Panc1 (cell line): Measurements from ENCODE around the gene FLG2. TPM values are rescaled to one million over a fixed set of nuclear protein-coding genes. Genes with fewer than 3 reads are reported as not detected.

Experiments used
- ATAC-seq: fragments of 200-7000 bp; cut with Tn5 transposase; 2 replicates; pipeline ENCODE4 v1.9.1; 2020; ENCODE audit warnings: mild to moderate bottlenecking, moderate library complexity
- Bru-seq: library from RNA; stranded (reverse); fragments of 400-500 nt; gene quantifications from one replicate; lab custom pipeline; 2021; lab: Mats Ljungman, UMichigan
- BruChase-seq, 2 experiments: library from RNA; stranded (reverse); fragments of 400-500 nt; gene quantifications; one replicate each; lab custom pipeline; 2021; lab: Mats Ljungman, UMichigan
- BruUV-seq: library from RNA; stranded (reverse); fragments of 400-500 nt; replicated peaks from 2 replicates; lab custom pipeline; 2021; lab: Mats Ljungman, UMichigan
- CTCF ChIA-PET: fragments of 300-600 bp; sonication (Branson Sonifier 250); formaldehyde crosslinking; loops from one replicate; lab custom pipeline; 2022; ENCODE audit warnings: antibody characterized with exemption; lab: Charles Lee
- POLR2A ChIA-PET: fragments of 300-600 bp; sonication (Branson Sonifier 250); formaldehyde crosslinking; loops from one replicate; lab custom pipeline; 2022; ENCODE audit warnings: antibody characterized with exemption; lab: Charles Lee
- DNase-seq: peaks from one replicate; pipeline ENCODE4 v3.0.0-alpha.2; 2010; ENCODE audit warnings: low read depth, low spot score
- H3K27ac ChIP-seq: 2 replicates; pipeline ENCODE4 v1.5.1; 2011; ENCODE audit warnings: mild to moderate bottlenecking, low read length, inconsistent platforms
- H3K27me3 ChIP-seq: fragments of 200-500 bp; sonication (Bioruptor generic); 2 replicates; pipeline ENCODE4 v1.6.0; 2014; ENCODE audit warnings: low read length, inconsistent platforms; ENCODE audit not compliant: control insufficient read depth, insufficient read depth
- H3K36me3 ChIP-seq: fragments of 200-500 bp; sonication (Bioruptor generic); 2 replicates; pipeline ENCODE4 v1.5.1; 2014; ENCODE audit warnings: inconsistent platforms, mild to moderate bottlenecking, low read length, moderate library complexity; ENCODE audit not compliant: control insufficient read depth, insufficient read depth
- H3K4me1 ChIP-seq: 2 replicates; pipeline ENCODE4 v1.5.1; 2011; ENCODE audit warnings: inconsistent platforms, mild to moderate bottlenecking, low read length, moderate library complexity; ENCODE audit not compliant: control insufficient read depth, insufficient read depth
- H3K4me3 ChIP-seq, 2 experiments: 2 replicates each; pipeline ENCODE4 v1.5.1; 2011 to 2012; ENCODE audit warnings: low read depth in 2 of 2, low read length in 2 of 2, mild to moderate bottlenecking in 2 of 2, inconsistent platforms in 1 of 2, moderate library complexity in 1 of 2
- H3K9me3 ChIP-seq: fragments of 200-500 bp; sonication (Bioruptor generic); 2 replicates; pipeline ENCODE4 v1.5.1; 2014; ENCODE audit warnings: low read depth, mild to moderate bottlenecking, inconsistent platforms, low read length, moderate library complexity; ENCODE audit not compliant: control insufficient read depth, insufficient read depth
- POLR2AphosphoS5 ChIP-seq: IDR thresholded peaks from 2 replicates; pipeline ENCODE4 v1.6.1; 2012; ENCODE audit warnings: mild to moderate bottlenecking, low read depth, low read length, moderate library complexity
- SIN3A ChIP-seq: IDR thresholded peaks from 2 replicates; pipeline ENCODE4 v1.6.1; 2012; ENCODE audit warnings: low read depth, mild to moderate bottlenecking, low read length, moderate library complexity, borderline replicate concordance; ENCODE audit not compliant: insufficient read depth
- TCF7L2 ChIP-seq: IDR thresholded peaks from 2 replicates; pipeline ENCODE4 v1.6.1; 2011; ENCODE audit warnings: mild to moderate bottlenecking, low read depth, low read length, inconsistent platforms
- in situ Hi-C: cut with HindIII; loops from 2 replicates; pipeline ENCODE4 v1.10.0; 2016; ENCODE audit warnings: low sequenced_read_pairs, low pct_unique_long_range_greater_than_20kb
- intact Hi-C: fragments of 100-400 bp; cut with micrococcal nuclease; formaldehyde crosslinking; loops from one replicate; pipeline ENCODE4 v1.10.0; 2022; ENCODE audit not compliant: unreplicated experiment
- long read RNA-seq: library from polyadenylated mRNA; unstranded; transcript quantifications from one replicate; pipeline ENCODE4 v2.0.0, GENCODE V29; 2021; ENCODE audit not compliant: unreplicated experiment
- polyA plus RNA-seq: library from polyadenylated mRNA; unstranded; fragments of >200 nt; gene quantifications from one replicate; pipeline ENCODE4 v1.2.1, GENCODE V29; 2012; ENCODE audit warnings: missing spikeins; ENCODE audit not compliant: insufficient read length
- total RNA-seq: library from RNA; stranded (reverse); gene quantifications from one replicate; pipeline ENCODE4 v1.2.1, GENCODE V29; 2021; ENCODE audit not compliant: unreplicated experiment
- TF ChIP-seq, protein P1 (sequence below), 2 experiments: IDR thresholded peaks; 2 replicates each; pipeline ENCODE4 v1.6.1; 2011 to 2012; ENCODE audit warnings: low read depth in 2 of 2, control low read depth in 1 of 2, low read length in 1 of 2, mild to moderate bottlenecking in 1 of 2, moderate library complexity in 1 of 2; ENCODE audit not compliant: insufficient read depth in 1 of 2
- TF ChIP-seq, protein P2 (sequence below): fragments of 450-650 bp; IDR thresholded peaks from 2 replicates; pipeline ENCODE4 v1.5.1; 2017; ENCODE audit warnings: mild to moderate bottlenecking

The FLG2 gene
- total RNA-seq, result not detected
- not detected for polyA plus RNA-seq
- not detected for Bru-seq, nascent RNA
- BruChase-seq, experiment 1, labeled RNA remaining after a 2-hour chase, result not detected
- not detected for BruChase-seq, experiment 2, labeled RNA remaining after a 6-hour chase
- long read RNA-seq, result 0 reads

DNA sequence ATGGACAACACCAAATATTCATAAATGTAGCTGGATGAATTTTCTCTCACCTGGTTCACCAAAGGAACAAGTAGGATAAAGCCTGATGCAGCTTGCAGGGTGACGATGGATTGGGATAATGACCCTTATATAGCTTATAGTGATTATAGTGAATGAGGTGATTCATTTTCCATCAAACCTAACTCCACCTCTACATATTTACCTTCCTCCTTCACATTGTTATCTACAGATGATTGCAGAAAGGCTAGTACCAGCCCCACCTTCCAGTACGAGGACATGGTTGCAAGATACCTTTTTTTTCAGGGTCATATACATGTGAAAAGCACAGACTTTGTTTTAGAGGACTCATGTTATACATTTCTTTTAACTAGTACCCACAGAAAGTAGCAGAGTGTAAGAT, at the start of gene FLG2:
Gene FLG2 (minus strand): TSS at position 101 of the 400 bp plus-strand sequence. CDS start 1,122 bp downstream, outside the sequence.
- in situ Hi-C loops, result no loop called here
- no peaks in the 10 kb centered on the region for H3K36me3 ChIP-seq
- TF ChIP-seq, protein P1, sequence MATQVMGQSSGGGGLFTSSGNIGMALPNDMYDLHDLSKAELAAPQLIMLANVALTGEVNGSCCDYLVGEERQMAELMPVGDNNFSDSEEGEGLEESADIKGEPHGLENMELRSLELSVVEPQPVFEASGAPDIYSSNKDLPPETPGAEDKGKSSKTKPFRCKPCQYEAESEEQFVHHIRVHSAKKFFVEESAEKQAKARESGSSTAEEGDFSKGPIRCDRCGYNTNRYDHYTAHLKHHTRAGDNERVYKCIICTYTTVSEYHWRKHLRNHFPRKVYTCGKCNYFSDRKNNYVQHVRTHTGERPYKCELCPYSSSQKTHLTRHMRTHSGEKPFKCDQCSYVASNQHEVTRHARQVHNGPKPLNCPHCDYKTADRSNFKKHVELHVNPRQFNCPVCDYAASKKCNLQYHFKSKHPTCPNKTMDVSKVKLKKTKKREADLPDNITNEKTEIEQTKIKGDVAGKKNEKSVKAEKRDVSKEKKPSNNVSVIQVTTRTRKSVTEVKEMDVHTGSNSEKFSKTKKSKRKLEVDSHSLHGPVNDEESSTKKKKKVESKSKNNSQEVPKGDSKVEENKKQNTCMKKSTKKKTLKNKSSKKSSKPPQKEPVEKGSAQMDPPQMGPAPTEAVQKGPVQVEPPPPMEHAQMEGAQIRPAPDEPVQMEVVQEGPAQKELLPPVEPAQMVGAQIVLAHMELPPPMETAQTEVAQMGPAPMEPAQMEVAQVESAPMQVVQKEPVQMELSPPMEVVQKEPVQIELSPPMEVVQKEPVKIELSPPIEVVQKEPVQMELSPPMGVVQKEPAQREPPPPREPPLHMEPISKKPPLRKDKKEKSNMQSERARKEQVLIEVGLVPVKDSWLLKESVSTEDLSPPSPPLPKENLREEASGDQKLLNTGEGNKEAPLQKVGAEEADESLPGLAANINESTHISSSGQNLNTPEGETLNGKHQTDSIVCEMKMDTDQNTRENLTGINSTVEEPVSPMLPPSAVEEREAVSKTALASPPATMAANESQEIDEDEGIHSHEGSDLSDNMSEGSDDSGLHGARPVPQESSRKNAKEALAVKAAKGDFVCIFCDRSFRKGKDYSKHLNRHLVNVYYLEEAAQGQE (IDR thresholded peaks at IDR 0.05; ENCODE audit: insufficient read depth in 1 of 2, low read depth in 2 of 2, low read length in 1 of 2), result no peak
- TF ChIP-seq, protein P2, sequence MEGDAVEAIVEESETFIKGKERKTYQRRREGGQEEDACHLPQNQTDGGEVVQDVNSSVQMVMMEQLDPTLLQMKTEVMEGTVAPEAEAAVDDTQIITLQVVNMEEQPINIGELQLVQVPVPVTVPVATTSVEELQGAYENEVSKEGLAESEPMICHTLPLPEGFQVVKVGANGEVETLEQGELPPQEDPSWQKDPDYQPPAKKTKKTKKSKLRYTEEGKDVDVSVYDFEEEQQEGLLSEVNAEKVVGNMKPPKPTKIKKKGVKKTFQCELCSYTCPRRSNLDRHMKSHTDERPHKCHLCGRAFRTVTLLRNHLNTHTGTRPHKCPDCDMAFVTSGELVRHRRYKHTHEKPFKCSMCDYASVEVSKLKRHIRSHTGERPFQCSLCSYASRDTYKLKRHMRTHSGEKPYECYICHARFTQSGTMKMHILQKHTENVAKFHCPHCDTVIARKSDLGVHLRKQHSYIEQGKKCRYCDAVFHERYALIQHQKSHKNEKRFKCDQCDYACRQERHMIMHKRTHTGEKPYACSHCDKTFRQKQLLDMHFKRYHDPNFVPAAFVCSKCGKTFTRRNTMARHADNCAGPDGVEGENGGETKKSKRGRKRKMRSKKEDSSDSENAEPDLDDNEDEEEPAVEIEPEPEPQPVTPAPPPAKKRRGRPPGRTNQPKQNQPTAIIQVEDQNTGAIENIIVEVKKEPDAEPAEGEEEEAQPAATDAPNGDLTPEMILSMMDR, result no peak
- TF ChIP-seq SIN3A, result no peak
- no peak for TF ChIP-seq POLR2AphosphoS5
- no peak for TF ChIP-seq TCF7L2
- no peaks in the 10 kb centered on the region for H3K4me1 ChIP-seq
- BruUV-seq, result no TSS peak
- POLR2A ChIA-PET, result no interaction called here
- no peak within 1 kb of the TSS for H3K4me3 ChIP-seq
- no peak for ATAC-seq
- no peak within 1 kb of the TSS for H3K27ac ChIP-seq
- CTCF ChIA-PET, result no interaction called here
- intact Hi-C loops, result no loop called here
- DNase-seq, result no peak
- H3K27me3 ChIP-seq, result no peaks in the 10 kb centered on the region
- no peaks in the 10 kb centered on the region for H3K9me3 ChIP-seq

DNA sequence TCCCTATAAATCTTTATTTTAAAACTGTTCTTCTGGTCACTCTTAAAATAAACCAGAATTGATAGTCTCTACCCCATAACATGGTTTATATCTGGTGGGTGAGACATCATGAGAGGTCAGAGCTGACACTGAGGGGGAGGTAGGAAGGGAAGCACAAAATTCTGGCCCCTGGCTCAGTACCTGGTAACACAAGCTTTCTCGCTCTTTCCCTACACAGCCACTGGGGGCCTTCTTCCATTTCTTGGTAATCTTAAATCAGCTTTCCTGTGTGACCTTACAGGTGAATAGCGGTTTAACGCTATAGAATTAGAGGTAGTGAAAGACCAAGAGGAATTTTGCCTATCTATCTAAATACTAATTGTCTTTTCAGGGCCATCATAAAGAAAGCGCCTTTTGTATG, 48.9 kb upstream of the FLG2 start:
- Histone ChIP-seq H3K27me3 (no peaks in the 10 kb centered on the region), H3K4me1 (no peaks in the 10 kb centered on the region), H3K9me3 (no peaks in the 10 kb centered on the region), H3K36me3 (no peaks in the 10 kb centered on the region), H3K27ac (no peak overlapping the region), H3K4me3 (no peak overlapping the region)
- CTCF ChIA-PET, result interaction anchor here (1.2 kb wide), 1 partner anchor 10 kb away, joined by 3 read pairs; no protein-coding TSS in a partner anchor
- in situ Hi-C loops, result no loop called here
- ATAC-seq, result no peak
- TF ChIP-seq POLR2AphosphoS5 (no peak), SIN3A (no peak)
- TF ChIP-seq, protein P2, result no peak
- TF ChIP-seq, protein P1 (IDR thresholded peaks at IDR 0.05; ENCODE audit: insufficient read depth in 1 of 2, low read depth in 2 of 2, low read length in 1 of 2), result no peak
- intact Hi-C loops, result no loop called here
- BruUV-seq, result no TSS peak
- DNase-seq, result no peak
- POLR2A ChIA-PET, result interaction anchor here (0.6 kb wide), 1 partner anchor 49 kb away, joined by 3 read pairs; no protein-coding TSS in a partner anchor
